HepG2 (cell line): ENCODE measurements around the gene MYL6. TPM values are rescaled to one million over a fixed set of nuclear protein-coding genes. Genes with fewer than 3 reads are reported as not detected.

Experiments
- ELF3 ChIP-seq: IDR thresholded peaks from 2 replicates; pipeline ENCODE4 v1.6.1; 2016; ENCODE audit warnings: missing genetic modification reagents, missing compliant biosample characterization
- ETV6 ChIP-seq: sonication (generic); formaldehyde crosslinking; conservative IDR thresholded peaks from 2 replicates; pipeline ENCODE4 v1.4.0; 2020; ENCODE audit warnings: missing genetic modification reagents
- FOXA3 ChIP-seq: IDR thresholded peaks from 2 replicates; pipeline ENCODE4 v1.6.1; 2016; ENCODE audit warnings: missing genetic modification reagents, missing compliant biosample characterization
- GABPB1 ChIP-seq: IDR thresholded peaks from 2 replicates; pipeline ENCODE4 v1.6.1; 2016; ENCODE audit warnings: mild to moderate bottlenecking, missing genetic modification reagents, moderate library complexity, missing compliant biosample characterization
- HNRNPUL1 ChIP-seq: fragments of 200-400 bp; formaldehyde crosslinking; IDR thresholded peaks from 2 replicates; pipeline ENCODE4 v1.6.1; 2017; ENCODE audit warnings: low read depth, mild to moderate bottlenecking, low read length, moderate library complexity
- MIXL1 ChIP-seq: IDR thresholded peaks from 2 replicates; pipeline ENCODE4 v1.6.1; 2016
- MNT ChIP-seq: fragments of 450-650 bp; IDR thresholded peaks from 2 replicates; pipeline ENCODE4 v1.6.1; 2016
- NFATC3 ChIP-seq: sonication (generic); formaldehyde crosslinking; IDR thresholded peaks from 2 replicates; pipeline ENCODE4 v1.5.1; 2020; ENCODE audit warnings: mild to moderate bottlenecking, missing genetic modification reagents
- NR2F6 ChIP-seq, 2 experiments: IDR thresholded peaks; 2 replicates each; pipeline ENCODE4 v1.6.1; 2016; ENCODE audit warnings: antibody characterized with exemption in 1 of 2, mild to moderate bottlenecking in 1 of 2
- REL ChIP-seq: sonication (generic); formaldehyde crosslinking; conservative IDR thresholded peaks from 2 replicates; pipeline ENCODE4 v1.8.0; 2022; ENCODE audit warnings: mild to moderate bottlenecking, missing genetic modification reagents, moderate library complexity
- SETDB1 ChIP-seq: sonication (generic); formaldehyde crosslinking; IDR thresholded peaks from 2 replicates; pipeline ENCODE4 v1.5.1; 2020; ENCODE audit warnings: missing genetic modification reagents, mild to moderate bottlenecking, borderline replicate concordance
- SKI ChIP-seq: fragments of 450-650 bp; IDR thresholded peaks from one replicate; pipeline ENCODE4 v1.6.1; 2018; ENCODE audit warnings: mild to moderate bottlenecking; ENCODE audit not compliant: partially characterized antibody
- SP1 ChIP-seq, 2 experiments: fragments of 450-650 bp in 1 of 2; sonication (generic) in 1 of 2; formaldehyde crosslinking in 1 of 2; IDR thresholded peaks; 2 replicates each; pipeline versions ENCODE4 v1.4.0 to v1.6.1; 2016 to 2020; ENCODE audit warnings: missing genetic modification reagents in 1 of 2
- SRSF1 ChIP-seq: fragments of 200-400 bp; formaldehyde crosslinking; optimal IDR thresholded peaks from 2 replicates; pipeline ENCODE3; 2017; ENCODE audit warnings: mild to moderate bottlenecking, low read depth, low read length, moderate library complexity
- ZBTB2 ChIP-seq: sonication (generic); formaldehyde crosslinking; IDR thresholded peaks from 2 replicates; pipeline ENCODE4 v1.8.0; 2022; ENCODE audit warnings: low read depth, missing genetic modification reagents
- ZFAT ChIP-seq: sonication (generic); formaldehyde crosslinking; conservative IDR thresholded peaks from 2 replicates; pipeline ENCODE4 v1.8.1; 2023; ENCODE audit warnings: missing genetic modification reagents, inconsistent platforms
- ZMYM2 ChIP-seq: sonication (generic); formaldehyde crosslinking; IDR thresholded peaks from 2 replicates; pipeline ENCODE4 v1.8.0; 2022; ENCODE audit warnings: mild to moderate bottlenecking, missing genetic modification reagents
- ZNF530 ChIP-seq: sonication (generic); formaldehyde crosslinking; IDR thresholded peaks from 2 replicates; pipeline ENCODE4 v1.5.0; 2020; ENCODE audit warnings: low read depth, mild to moderate bottlenecking, missing genetic modification reagents
- ZNF607 ChIP-seq: sonication (generic); formaldehyde crosslinking; IDR thresholded peaks from 2 replicates; pipeline ENCODE4 v1.5.1; 2020; ENCODE audit warnings: missing genetic modification reagents, mild to moderate bottlenecking, borderline replicate concordance
- ZNF775 ChIP-seq: sonication (generic); formaldehyde crosslinking; IDR thresholded peaks from 2 replicates; pipeline ENCODE4 v1.4.0; 2020; ENCODE audit warnings: missing genetic modification reagents, mild to moderate bottlenecking, moderate library complexity, borderline replicate concordance
- polyA plus RNA-seq, 8 experiments: library from polyadenylated mRNA; depleted of rRNA in 3 of 8; stranded (reverse) in 7 of 8; unstranded in 1 of 8; fragments of >200 nt; fragmentation: Illumina TruSeq in 4 of 8; extraction: Trizol in 4 of 8; gene quantifications; 2 replicates each; pipeline versions ENCODE4 v1.2.1 to v1.2.3, GENCODE V29; 2011 to 2016; ENCODE audit warnings: low read depth in 4 of 8, missing spikeins in 1 of 8, mixed read lengths in 1 of 8; ENCODE audit not compliant: insufficient read depth in 1 of 8
- total RNA-seq, 5 experiments: library from RNA; depleted of rRNA; stranded (reverse); fragments of >200 nt; fragmentation: Illumina TruSeq; extraction: Trizol; gene quantifications; 2 replicates each; pipeline ENCODE4 v1.2.3, GENCODE V29; 2016; ENCODE audit warnings: low read depth in 1 of 5
- TF ChIP-seq, protein P1 (sequence below): sonication (generic); formaldehyde crosslinking; IDR thresholded peaks from 2 replicates; pipeline ENCODE4 v1.5.1; 2020; ENCODE audit warnings: mild to moderate bottlenecking, missing genetic modification reagents, moderate library complexity

The MYL6 gene
- total and polyA plus RNA-seq, 2 of the 13 experiments (the other 11 are each of a cell fraction or from before 2014, with no cell fraction given) = 1,127 to 1,192 TPM

DNA sequence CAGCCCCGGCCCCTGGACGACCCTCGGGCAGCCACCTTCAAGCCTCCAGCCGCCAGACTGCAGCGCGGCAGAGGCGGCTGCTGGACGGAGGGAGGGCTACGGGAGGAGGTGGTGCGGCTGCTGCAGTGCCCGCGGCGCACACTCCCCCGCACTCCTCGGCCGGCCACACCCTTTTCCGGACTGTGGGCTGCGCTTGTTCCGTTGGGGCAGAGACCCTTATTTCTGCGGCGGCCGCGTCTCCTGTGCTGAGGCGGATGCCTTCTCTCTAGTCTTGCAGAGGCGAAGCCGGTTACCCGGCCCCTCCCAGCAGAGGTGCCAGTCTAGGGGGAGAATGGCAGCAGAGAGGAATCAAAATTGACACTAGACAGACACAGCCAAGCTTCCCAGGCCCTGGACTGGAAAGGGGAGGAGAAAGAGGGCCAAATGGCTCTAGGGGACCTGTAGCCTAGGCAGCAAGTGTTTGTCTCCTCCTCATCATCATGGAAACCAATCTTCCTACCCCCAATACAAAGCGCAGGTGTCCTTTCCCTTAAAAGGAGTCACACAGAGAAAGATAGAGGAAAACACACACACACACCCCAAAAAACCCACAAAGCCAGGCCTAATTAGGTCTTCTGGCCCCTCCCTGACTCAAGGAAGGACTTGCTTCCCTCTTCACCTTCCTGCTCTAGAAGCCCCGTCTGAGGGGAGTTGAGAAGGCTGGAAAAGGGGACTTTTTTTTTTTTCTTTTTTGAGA lies 28.8 kb upstream of the MYL6 start (continued):
- TF ChIP-seq MNT (no peak), SETDB1 (CRISPR knock-in tag) (no peak), ZNF607 (CRISPR knock-in tag) (no peak), MIXL1 (CRISPR knock-in tag) (no peak), NFATC3 (CRISPR knock-in tag) (no peak), ZNF530 (CRISPR knock-in tag) (no peak), HNRNPUL1 (no peak), FOXA3 (CRISPR knock-in tag) (no peak), ZMYM2 (CRISPR knock-in tag) (no peak), ZBTB2 (no peak), ZFAT (CRISPR knock-in tag) (no peak), GABPB1 (CRISPR knock-in tag) (peak; percentile 68; the same call in 1 of the 2 replicates), ELF3 (0 out of 2 replicates have a peak, but pooled peaks have one; percentile 40), NR2F6 (IDR thresholded peaks at IDR 0.05) (no peak), NR2F6 (CRISPR knock-in tag; IDR thresholded peaks at IDR 0.05) (no peak), SKI (peak; percentile 21), SRSF1 (no peak), ZNF775 (CRISPR knock-in tag) (no peak), SP1 (IDR thresholded peaks at IDR 0.05) (no peak), SP1 (CRISPR knock-in tag; IDR thresholded peaks at IDR 0.05) (0 out of 2 replicates have a peak, but pooled peaks have one; percentile 26), REL (no peak), ETV6 (no peak)
- TF ChIP-seq, protein P1, sequence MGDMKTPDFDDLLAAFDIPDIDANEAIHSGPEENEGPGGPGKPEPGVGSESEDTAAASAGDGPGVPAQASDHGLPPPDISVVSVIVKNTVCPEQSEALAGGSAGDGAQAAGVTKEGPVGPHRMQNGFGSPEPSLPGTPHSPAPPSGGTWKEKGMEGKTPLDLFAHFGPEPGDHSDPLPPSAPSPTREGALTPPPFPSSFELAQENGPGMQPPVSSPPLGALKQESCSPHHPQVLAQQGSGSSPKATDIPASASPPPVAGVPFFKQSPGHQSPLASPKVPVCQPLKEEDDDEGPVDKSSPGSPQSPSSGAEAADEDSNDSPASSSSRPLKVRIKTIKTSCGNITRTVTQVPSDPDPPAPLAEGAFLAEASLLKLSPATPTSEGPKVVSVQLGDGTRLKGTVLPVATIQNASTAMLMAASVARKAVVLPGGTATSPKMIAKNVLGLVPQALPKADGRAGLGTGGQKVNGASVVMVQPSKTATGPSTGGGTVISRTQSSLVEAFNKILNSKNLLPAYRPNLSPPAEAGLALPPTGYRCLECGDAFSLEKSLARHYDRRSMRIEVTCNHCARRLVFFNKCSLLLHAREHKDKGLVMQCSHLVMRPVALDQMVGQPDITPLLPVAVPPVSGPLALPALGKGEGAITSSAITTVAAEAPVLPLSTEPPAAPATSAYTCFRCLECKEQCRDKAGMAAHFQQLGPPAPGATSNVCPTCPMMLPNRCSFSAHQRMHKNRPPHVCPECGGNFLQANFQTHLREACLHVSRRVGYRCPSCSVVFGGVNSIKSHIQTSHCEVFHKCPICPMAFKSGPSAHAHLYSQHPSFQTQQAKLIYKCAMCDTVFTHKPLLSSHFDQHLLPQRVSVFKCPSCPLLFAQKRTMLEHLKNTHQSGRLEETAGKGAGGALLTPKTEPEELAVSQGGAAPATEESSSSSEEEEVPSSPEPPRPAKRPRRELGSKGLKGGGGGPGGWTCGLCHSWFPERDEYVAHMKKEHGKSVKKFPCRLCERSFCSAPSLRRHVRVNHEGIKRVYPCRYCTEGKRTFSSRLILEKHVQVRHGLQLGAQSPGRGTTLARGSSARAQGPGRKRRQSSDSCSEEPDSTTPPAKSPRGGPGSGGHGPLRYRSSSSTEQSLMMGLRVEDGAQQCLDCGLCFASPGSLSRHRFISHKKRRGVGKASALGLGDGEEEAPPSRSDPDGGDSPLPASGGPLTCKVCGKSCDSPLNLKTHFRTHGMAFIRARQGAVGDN (CRISPR knock-in tag) = peak; percentile 32; the same call in 1 of the 2 replicates
